GM10847 (cell line): ENCODE results near the gene RAE1.
A peak's percentile ranks its signal among the peaks of the same experiment; 100 is the strongest.

ENCODE experiments used
- POLR2A ChIP-seq: IDR thresholded peaks from 2 replicates; pipeline ENCODE4 v1.6.1; 2011; ENCODE audit not compliant: insufficient read length; ENCODE audit errors: extremely low read depth

RAE1 gene, protein sequence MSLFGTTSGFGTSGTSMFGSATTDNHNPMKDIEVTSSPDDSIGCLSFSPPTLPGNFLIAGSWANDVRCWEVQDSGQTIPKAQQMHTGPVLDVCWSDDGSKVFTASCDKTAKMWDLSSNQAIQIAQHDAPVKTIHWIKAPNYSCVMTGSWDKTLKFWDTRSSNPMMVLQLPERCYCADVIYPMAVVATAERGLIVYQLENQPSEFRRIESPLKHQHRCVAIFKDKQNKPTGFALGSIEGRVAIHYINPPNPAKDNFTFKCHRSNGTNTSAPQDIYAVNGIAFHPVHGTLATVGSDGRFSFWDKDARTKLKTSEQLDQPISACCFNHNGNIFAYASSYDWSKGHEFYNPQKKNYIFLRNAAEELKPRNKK

DNA sequence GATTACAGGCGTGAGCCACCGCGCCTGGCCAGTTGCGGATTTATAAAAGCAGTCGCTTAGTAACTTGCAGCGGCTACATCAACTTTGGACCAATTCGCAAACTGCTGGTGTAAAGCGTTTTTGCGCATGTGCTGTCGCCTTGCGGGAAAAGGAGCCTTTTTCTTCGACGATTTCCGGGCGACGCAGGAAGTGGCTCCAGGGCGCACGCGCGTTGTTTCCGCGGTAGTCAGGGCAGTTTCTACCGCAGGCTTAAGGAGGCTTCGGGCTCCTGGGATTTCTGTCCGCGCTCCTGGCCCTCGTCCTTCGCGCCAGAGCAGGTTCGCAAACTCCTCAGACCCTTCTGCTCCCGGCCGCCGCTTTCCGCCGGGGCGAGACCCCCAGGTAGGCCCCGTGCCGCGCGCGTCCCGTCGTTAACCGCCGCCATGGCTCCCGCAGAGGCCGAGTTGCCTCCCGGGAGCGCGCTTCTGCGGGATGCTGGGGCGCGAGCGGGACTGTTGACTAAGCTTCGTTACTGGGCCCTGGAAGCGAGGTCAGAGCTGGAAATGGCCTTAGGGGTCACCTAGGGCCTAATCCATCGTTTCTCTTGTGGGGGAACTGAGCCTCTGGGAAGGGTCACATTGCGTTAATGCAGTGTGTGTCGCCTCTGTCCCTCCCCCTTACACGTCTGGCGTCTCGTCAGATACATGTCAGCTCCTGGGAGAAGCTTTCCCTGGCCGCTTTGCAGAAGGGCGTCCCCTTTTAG lies at the start of gene RAE1:
TSS of gene RAE1 (plus strand) at position 214 of the 742 bp plus-strand sequence. CDS start 2,784 bp downstream, outside the sequence.
- TF ChIP-seq POLR2A = peak; percentile 63

DNA sequence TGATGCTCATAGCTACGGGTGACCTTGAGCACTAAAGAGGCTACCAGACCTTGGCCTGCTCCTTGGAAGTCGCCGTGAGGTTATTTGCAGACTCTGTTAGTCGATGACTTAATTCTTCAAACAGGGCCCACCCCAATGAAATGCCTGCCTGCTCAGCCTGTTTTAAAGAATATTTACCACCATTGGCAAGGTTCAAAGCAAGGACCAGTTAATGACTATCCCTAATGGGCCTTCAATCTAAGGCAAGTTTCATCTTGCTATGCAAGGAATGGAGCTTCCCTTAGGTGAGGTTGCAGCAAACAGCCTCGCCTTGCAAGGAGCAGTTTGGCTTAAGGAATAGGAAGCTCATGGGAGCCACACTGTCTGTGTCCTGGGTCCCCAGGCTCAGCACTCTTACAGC lies 44.3 kb upstream of the RAE1 start:
- TF ChIP-seq POLR2A = no peak

DNA sequence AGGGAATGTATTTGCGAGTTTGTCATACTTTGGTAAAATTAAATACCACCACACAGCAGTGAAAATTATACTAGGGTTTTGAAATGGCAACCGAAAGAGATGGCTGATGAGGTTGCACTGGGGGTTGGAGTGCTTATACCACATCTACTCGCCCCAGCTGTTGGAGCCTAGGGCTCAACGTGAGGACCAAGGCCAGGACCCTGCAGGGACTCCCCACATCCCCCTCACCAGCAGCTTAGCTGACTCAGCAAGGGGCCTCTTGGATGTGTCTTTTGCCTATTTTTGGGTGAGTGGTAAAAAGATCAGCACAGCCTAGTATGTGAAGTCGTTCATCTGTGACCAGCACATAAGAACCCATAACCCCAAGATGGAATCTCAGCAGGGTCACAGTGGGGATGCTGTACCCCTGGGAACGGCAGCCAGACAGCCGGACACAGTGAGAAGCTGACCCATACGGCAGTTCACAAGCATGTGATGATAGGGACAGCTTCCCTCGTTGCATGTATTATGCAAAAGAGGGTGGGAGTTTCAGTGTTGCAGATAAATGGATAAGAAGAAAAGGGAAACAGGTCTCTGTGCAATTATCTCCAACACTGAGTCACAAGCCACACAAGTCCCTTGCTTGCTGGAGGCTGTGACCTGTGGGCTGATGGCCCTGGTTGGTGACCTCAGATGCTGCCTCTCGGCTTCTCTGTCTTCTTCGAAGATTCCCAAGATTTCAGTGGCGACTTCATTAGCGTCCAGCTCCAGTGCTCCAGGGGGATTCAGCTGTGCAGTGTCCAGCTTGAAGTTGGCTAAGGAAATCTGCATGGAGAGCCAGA lies 42.4 kb upstream of the RAE1 start:
- TF ChIP-seq POLR2A = no peak

DNA sequence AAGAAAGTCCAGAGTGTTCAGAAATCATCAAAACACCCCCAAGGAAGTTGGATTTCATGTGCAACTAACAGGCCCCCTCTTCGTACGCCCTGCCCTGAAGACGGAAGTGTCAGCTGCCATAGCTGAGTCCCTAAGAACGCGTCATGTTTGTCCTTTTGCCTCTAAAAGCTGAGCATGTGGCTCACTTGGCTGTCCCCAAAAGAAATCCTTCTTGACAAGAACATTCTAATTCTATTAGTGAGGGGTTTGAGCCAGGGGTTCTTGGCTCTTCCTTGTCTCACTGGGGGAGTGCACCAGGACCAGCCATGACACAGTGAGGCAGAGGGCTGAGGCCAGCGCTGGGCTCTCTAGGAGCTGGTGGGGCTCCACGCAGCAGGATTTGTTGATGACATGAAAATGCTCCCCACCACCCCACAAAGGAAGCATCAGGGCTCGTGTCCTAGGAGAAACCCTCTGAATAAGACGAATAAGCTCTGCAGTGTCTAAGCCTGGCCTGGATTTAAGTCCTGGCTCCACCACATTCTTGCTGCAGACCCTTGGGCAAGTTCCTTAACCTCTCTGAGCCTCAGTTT lies 41.4 kb upstream of the RAE1 start:
- TF ChIP-seq POLR2A = no peak

DNA sequence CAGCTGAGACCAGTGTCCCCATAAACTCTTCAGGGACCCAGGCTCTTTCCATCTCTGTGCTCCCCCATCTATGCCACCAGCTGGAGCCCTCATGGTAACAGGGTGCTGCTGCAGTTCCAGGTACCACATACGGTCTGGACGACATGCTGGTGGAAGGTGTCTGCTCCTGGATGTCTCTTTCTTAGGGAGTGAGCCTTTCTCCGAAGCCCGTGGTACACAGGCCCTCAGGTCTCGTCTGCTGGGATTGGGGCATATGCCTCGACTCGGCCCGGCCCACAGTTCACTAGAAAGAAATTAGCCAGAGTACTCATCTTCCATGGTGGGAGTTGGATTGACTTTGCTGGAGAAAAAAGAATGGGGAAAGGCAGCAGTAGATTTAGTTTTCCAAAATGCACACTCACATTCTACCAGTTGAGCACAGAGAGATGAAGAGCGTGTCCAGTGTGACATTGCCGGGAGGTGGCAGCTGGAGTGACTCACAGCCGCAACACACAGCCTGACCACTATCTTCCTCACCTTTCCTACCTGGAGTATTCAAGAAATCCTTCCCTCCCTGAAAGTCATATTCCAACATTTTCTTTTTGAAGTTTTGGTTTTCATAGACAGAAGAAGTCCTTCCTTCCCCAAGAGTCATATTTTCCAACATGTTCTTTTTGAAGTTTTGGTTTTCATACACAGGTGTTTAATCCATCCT lies 40.1 kb upstream of the RAE1 start:
- TF ChIP-seq POLR2A = no peak

DNA sequence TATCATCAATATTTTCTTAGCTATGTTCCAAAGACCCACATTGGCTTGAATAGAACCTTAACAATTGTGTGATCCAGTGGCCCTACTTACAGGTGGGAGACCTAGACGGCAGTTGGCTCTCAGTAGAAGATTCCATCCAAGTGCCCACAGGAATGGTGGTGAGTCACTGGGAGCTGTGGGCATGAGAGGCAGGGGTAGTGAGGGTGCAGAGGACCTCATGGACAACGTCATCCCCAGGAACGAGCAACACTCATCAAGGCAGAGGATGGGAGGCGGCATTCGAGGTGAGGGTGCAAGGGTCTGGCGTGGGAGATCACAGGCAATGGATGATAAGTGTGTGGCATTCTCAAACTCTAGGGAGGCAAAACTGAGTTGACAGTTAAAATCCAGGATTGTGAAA lies 38.9 kb upstream of the RAE1 start:
- no peak for TF ChIP-seq POLR2A

DNA sequence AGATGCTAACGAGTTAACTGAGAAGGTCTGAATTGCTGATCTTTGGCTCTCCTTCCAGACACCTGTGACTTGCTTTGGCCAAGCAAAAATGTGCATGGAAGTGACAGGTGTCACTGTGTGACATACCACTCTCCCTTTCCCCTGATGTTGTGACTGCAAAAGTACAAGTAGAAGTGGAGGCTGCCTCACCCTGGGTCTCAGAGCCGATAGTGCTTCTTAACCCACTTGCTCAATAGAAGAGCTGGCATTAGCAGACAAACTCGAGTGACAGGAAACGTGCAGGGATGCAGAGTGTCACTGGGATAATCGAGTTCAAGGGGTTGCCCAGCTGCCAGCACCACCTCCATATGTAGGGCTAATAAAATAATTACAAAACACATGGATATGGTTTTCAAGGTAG lies 37.8 kb upstream of the RAE1 start:
- TF ChIP-seq POLR2A = no peak

DNA sequence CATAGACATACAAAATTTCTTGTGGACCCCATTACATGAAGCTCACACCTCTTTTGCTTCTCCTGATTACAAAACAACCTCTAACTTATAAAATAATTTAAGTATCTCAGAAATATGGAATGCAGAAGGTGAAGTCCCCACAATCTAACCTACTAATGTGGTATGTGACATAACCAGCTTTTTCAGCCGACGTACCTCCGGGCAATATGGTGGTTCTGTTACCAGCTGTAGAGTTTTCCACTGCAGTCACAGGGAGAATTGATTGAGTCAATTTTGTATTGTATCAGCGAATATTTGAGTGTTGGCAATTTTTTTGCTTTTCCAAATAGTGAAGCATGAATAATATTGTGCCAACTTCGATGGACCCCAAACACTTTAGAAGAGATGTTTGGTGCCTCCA lies 37.1 kb upstream of the RAE1 start:
- TF ChIP-seq POLR2A = no peak

DNA sequence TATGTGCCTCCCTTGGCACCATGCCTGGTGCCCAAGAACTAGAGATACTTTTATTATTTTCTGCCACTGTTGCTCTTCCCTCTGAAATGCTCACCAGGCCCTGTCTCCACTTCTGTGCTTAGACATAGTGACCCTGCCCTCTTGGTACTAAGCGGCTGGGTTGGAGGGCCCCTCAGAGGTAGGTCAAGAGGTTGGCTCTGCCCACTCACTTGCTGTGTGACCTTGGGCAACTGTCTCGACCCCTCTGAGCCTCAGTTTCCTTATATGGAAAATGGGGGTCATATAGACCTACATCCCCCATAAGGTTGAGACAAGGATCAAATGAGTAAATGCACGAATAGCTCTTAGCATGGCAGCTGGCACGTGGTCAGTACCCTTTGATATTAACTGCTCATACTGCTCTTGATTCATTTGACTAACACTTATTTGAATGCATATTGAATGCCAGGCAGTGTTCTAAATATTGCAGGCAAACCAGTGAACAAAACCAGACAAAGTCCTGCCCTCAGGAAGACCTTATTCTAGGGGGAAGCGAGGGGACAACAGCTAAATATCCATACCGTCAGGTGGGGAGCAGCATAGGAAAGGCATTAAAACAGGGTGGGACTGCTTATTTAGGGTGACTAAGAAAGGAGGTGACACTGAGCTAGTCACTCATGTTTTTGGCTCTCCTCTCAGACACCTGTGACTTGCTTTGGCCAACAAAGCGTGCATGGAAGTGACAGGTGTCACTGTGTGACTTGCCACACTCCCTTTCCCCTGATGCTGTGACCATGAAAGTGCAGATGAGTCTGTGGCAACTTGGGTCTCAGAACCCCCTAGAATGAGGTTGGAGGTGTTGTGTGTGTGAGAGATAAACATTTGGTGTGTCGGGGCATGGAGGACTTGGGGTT lies 35.7 kb upstream of the RAE1 start:
- no peak for TF ChIP-seq POLR2A

DNA sequence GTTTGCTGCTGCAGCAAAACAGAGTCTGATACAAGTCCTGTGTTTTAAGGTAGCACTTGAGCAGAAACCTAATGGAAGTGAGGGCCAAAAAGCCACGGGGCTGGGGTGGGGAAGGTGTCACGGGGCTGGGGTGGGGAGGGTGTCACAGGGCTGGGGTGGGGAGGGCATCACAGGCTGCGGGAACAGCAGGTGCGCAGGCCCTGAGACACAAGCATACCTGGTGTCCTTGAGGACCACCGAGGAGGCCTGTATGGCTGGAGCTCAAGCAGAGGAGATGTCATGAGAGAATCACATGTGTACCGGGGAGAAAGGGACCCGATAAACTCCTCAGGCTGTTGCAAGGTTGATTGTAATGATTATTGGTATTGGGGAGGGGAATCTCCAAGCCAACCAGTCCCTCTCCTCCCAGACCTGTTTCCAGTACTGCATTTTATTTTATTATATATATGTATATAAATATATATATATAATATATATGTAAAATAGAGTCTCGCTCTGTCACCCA lies 35.0 kb upstream of the RAE1 start:
- no peak for TF ChIP-seq POLR2A

DNA sequence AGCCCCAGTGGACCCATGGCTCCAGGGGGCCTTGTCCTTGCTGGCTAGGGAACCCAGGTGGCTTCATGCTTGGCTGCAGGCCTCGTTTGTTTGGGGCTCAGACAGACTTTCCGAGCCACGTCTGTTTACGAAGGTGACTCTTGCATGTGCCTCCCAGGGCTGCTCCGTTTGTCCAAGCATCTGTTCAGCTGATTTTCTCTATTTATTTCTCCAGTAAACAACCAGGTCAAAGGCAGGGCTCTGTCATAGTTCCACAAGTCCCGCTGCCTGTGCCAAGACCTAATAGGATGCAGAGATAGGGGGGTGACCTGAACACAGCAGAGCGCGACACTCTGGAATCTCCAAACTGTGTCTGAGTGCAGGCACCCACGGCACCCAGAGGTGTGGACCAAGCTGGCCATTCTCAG lies 34.3 kb upstream of the RAE1 start:
- TF ChIP-seq POLR2A = no peak

DNA sequence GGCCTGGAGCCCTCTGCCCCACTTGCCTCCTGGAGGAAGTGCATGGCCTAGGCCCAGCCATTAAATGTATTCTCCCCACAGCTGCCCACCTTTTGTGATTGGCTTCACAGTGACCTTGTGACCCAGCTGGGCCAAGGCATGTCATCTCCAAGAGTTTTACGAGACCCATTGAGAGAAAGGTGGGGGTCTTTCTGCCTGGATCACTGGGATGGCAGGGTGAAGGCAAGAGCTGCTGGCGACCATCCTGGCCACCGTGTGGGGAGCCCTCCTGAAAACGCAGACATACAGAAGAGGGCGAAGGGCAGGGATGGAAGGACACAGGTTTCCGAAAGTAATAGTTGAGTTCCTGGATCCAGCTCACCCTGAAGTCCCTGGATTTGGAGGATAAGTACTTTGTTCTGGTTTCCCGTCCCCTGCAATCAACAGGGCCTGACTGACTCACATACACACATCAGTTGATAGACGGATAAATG lies 33.7 kb upstream of the RAE1 start:
- TF ChIP-seq POLR2A = no peak

DNA sequence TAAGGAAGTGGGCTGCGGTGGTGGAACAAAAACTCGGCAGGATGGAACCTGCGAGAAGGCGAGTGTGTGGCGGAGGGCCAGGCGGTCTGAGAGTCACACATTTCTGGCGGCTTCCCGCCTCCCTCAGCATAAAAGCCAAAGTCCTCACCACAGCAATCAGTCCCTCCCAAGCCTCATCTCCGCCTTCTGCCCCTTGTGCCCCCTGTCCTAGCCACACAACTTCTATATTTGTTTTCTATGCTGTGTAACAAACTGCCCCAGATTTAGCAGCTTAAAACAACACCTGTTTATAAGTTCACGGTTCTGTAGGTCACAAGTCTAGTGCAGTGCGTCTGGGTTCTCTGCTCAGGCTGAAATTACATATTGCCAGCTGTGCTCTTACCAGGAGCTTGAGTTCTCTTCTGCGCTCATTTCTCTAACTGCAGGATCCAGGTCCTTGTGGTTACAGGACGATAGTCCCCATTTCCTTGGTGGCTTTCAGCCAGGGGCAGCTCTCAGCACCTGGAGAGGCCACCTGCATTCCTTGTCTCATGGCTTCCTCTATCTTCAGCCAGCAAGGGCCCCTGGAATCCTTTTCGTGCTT lies 33.2 kb upstream of the RAE1 start:
- TF ChIP-seq POLR2A = no peak
